ENCODE results near the gene ABCD1. TPM values are rescaled to one million over a fixed set of nuclear protein-coding genes. Genes with fewer than 3 reads are reported as not detected.

Gene ABCD1
- total and polyA plus RNA-seq, 10 of the 15 experiments (the other 5 are each of a cell fraction or from before 2014, with no cell fraction given), result 0.13 to 6.5 (median 1.4) TPM

DNA sequence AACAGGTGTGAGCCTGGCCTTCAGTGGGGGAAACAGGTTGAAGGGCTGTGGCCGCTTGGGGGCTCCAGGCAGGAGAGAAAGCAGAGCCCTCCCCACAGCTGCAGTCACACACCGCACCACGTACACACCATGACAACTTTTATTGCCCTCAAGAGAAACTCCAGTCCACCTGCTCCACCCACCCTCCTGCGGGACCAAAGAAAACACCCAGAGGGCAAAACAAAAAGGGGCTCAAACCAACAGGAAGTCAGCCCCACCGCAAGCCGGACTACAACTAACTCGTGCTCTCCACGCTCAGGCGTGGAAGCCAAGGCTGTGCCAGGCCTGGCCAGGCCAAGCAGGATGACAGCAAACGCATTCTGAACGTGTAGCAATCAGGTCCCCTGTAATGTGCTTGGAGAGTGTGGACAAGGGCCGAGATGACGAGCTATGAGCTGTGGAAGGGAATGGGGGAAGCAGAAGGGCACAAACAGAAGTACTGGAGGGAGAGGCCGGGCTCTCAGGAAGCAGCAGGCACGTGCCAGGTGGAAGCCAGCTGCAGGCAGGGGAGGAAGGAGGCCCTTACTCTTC is 24.2 kb upstream of the ABCD1 start (continued):
- TF ChIP-seq, protein P1, sequence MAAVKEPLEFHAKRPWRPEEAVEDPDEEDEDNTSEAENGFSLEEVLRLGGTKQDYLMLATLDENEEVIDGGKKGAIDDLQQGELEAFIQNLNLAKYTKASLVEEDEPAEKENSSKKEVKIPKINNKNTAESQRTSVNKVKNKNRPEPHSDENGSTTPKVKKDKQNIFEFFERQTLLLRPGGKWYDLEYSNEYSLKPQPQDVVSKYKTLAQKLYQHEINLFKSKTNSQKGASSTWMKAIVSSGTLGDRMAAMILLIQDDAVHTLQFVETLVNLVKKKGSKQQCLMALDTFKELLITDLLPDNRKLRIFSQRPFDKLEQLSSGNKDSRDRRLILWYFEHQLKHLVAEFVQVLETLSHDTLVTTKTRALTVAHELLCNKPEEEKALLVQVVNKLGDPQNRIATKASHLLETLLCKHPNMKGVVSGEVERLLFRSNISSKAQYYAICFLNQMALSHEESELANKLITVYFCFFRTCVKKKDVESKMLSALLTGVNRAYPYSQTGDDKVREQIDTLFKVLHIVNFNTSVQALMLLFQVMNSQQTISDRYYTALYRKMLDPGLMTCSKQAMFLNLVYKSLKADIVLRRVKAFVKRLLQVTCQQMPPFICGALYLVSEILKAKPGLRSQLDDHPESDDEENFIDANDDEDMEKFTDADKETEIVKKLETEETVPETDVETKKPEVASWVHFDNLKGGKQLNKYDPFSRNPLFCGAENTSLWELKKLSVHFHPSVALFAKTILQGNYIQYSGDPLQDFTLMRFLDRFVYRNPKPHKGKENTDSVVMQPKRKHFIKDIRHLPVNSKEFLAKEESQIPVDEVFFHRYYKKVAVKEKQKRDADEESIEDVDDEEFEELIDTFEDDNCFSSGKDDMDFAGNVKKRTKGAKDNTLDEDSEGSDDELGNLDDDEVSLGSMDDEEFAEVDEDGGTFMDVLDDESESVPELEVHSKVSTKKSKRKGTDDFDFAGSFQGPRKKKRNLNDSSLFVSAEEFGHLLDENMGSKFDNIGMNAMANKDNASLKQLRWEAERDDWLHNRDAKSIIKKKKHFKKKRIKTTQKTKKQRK (IDR thresholded peaks at IDR 0.05; ENCODE audit: low read depth, low read length), result no peak
- no peak for TF ChIP-seq HCFC1 (IDR thresholded peaks at IDR 0.05; ENCODE audit: low read length)

DNA sequence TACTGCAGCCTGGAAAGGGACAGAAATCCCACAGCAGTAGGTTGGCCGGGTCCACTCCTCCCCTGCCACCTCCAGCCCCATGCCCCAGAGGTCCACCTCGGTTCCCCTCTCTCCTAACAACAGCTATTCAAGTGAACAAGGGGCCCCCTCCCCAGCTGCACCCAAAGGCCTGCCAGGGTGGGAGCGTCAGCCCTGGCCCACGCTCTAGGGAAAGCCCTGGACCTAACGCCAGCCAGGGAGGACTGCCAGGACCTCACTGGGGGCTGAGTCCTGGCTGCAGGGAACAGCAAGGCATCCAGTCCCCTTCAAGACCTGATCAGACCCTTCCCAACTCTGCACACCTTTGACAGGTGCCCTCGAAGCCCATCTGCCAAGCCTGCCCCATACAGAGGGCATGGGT is 23.7 kb upstream of the ABCD1 start:
- CTCF ChIA-PET, result no interaction called here
- WGBS (ENCODE audit: insufficient coverage, insufficient replicate concordance, low lambda C conversion rate, missing lambda C conversion rate), result 44% methylated on average over 6 of the region's 6 CpGs
- SMC1A ChIA-PET (ENCODE audit: uncharacterized antibody, unreplicated experiment), result no interaction called here
- TF ChIP-seq CREM (IDR thresholded peaks at IDR 0.05; ENCODE audit: low read depth), result no peak
- no peak for TF ChIP-seq RFX5 (IDR thresholded peaks at IDR 0.05; ENCODE audit: low read depth, low read length)
- TF ChIP-seq ETV6 (conservative IDR thresholded peaks at IDR 0.05 in 1 of 2, IDR thresholded peaks at IDR 0.05 in 1 of 2; ENCODE audit: borderline replicate concordance in 1 of 2, low read depth in 1 of 2), result no peak
- TF ChIP-seq, protein P2, sequence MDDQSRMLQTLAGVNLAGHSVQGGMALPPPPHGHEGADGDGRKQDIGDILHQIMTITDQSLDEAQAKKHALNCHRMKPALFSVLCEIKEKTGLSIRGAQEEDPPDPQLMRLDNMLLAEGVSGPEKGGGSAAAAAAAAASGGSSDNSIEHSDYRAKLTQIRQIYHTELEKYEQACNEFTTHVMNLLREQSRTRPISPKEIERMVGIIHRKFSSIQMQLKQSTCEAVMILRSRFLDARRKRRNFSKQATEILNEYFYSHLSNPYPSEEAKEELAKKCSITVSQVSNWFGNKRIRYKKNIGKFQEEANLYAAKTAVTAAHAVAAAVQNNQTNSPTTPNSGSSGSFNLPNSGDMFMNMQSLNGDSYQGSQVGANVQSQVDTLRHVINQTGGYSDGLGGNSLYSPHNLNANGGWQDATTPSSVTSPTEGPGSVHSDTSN (IDR thresholded peaks at IDR 0.05; ENCODE audit: insufficient replicate concordance, low read depth, low read length), result no peak
- no peak for TF ChIP-seq DPF2 (IDR thresholded peaks at IDR 0.05)
- no peak for TF ChIP-seq SIX5 (IDR thresholded peaks at IDR 0.05; ENCODE audit: low read depth, low read length, severe bottlenecking)
- TF ChIP-seq MYC (IDR thresholded peaks at IDR 0.05; ENCODE audit: insufficient read depth, insufficient read length, insufficient replicate concordance, low read length, severe bottlenecking), result no peak
- TF ChIP-seq, protein P3, sequence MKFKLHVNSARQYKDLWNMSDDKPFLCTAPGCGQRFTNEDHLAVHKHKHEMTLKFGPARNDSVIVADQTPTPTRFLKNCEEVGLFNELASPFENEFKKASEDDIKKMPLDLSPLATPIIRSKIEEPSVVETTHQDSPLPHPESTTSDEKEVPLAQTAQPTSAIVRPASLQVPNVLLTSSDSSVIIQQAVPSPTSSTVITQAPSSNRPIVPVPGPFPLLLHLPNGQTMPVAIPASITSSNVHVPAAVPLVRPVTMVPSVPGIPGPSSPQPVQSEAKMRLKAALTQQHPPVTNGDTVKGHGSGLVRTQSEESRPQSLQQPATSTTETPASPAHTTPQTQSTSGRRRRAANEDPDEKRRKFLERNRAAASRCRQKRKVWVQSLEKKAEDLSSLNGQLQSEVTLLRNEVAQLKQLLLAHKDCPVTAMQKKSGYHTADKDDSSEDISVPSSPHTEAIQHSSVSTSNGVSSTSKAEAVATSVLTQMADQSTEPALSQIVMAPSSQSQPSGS (IDR thresholded peaks at IDR 0.05; ENCODE audit: low read length), result no peak
- TF ChIP-seq HDAC2 (IDR thresholded peaks at IDR 0.05), result no peak
- no peak for TF ChIP-seq NFYB (IDR thresholded peaks at IDR 0.05; ENCODE audit: insufficient read depth, low read depth, low read length)
- TF ChIP-seq HCFC1 (IDR thresholded peaks at IDR 0.05; ENCODE audit: low read length), result no peak
- TF ChIP-seq, protein P4, sequence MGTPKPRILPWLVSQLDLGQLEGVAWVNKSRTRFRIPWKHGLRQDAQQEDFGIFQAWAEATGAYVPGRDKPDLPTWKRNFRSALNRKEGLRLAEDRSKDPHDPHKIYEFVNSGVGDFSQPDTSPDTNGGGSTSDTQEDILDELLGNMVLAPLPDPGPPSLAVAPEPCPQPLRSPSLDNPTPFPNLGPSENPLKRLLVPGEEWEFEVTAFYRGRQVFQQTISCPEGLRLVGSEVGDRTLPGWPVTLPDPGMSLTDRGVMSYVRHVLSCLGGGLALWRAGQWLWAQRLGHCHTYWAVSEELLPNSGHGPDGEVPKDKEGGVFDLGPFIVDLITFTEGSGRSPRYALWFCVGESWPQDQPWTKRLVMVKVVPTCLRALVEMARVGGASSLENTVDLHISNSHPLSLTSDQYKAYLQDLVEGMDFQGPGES (IDR thresholded peaks at IDR 0.05), result no peak
- TF ChIP-seq STAT1 (conservative IDR thresholded peaks at IDR 0.05), result no peak
- no peak for TF ChIP-seq TARDBP (IDR thresholded peaks at IDR 0.05; ENCODE audit: borderline replicate concordance)

More for the DNA sequence above, 23.7 kb upstream of the ABCD1 start:
- ATAC-seq (no peak), DNase-seq (ENCODE audit: low read depth, low spot score) (no peak), FAIRE-seq (no peak)
- Histone ChIP-seq H3K79me2 (ENCODE audit: control insufficient read depth, insufficient read depth, low read length) (no peaks in the 10 kb centered on the region), H2AFZ (ENCODE audit: control insufficient read depth, low read depth, low read length) (no peak overlapping the region), H3K9ac (ENCODE audit: control insufficient read depth, insufficient read depth, low read length) (no peak overlapping the region), H3K36me3 (ENCODE audit: control insufficient read depth in 2 of 2, insufficient read depth in 2 of 2, low read length in 1 of 2) (peaks cover 0 to 2% of the 10 kb centered on the region in 2 experiments; a peak in 2 of 4 replicates), H3K9me3 (replicated peaks; ENCODE audit: control insufficient read depth, insufficient read depth, low read length) (no peaks in the 10 kb centered on the region), H3K4me3 (no peak overlapping the region), H3K27ac (ENCODE audit: control insufficient read depth, insufficient read depth) (no peak overlapping the region), H3K4me2 (ENCODE audit: control insufficient read depth, insufficient read depth) (no peak overlapping the region), H3K4me1 (ENCODE audit: control insufficient read depth, insufficient read depth, low read length) (no peaks in the 10 kb centered on the region), H4K20me1 (ENCODE audit: control insufficient read depth, insufficient read depth) (no peaks in the 10 kb centered on the region), H3K27me3 (replicated peaks in 1 of 2; ENCODE audit: control insufficient read depth in 2 of 2, insufficient read depth in 2 of 2, low read length in 1 of 2) (no peaks in the 10 kb centered on the region)
- no TSS peak for BruUV-seq (replicated peaks)
- intact Hi-C loops (cut with micrococcal nuclease; ENCODE audit: unreplicated experiment) (no loop called here), in situ Hi-C loops (cut with MboI) (no loop called here)
- RAD21 ChIA-PET (ENCODE audit: unreplicated experiment), result no interaction called here
- POLR2A ChIA-PET, result no interaction called here
